ENCODE results near the gene TPM3.

GRCh38 chr1:154192476-154192875 lies 576 bp upstream of the TPM3 start:
- TF ChIP-seq CTCF (IDR thresholded peaks at IDR 0.05) (no peak), POLR2A (IDR thresholded peaks at IDR 0.05) (no peak)
